Measurements from ENCODE around the gene DAND5. TPM values are rescaled to one million over a fixed set of nuclear protein-coding genes. Genes with fewer than 3 reads are reported as not detected.

Gene DAND5
- total RNA-seq, 2 experiments from 2014 or later = 0.21 to 0.25 TPM

- Mint-ChIP-seq H3K27me3 (peaks cover 7% of the 10 kb centered on the region), H3K4me1 (no peaks in the 10 kb centered on the region), H3K27ac (no peak overlapping the region), H3K9me3 (ENCODE audit: low read depth) (no peaks in the 10 kb centered on the region), H3K4me3 (no peak overlapping the region), H3K36me3 (ENCODE audit: low read depth) (peaks cover 4% of the 10 kb centered on the region)
- intact Hi-C loops (cut with DNase I, micrococcal nuclease) = no loop called here
- DNase-seq = no peak
- POLR2A ChIA-PET = no interaction called here
- CTCF ChIA-PET = interaction anchor here (0.6 to 1.5 kb wide), 5 partner anchors 26 to 249 kb away, joined by 3 to 4 read pairs (median 3); no protein-coding TSS in a partner anchor
- no peak for ATAC-seq
Measured at GRCh38 chr19:13004273-13004672, 34.9 kb downstream of the DAND5 start.

GRCh38 chr19:13005253-13005652 is 35.9 kb downstream of the DAND5 start:
- POLR2A ChIA-PET = no interaction called here
- no peak overlapping the region for H3K27ac Mint-ChIP-seq
- intact Hi-C loops (cut with DNase I, micrococcal nuclease) = no loop called here
- ATAC-seq (no peak), DNase-seq (no peak)
- no peak overlapping the region for H3K4me3 Mint-ChIP-seq
- no peaks in the 10 kb centered on the region for H3K4me1 Mint-ChIP-seq
- no peaks in the 10 kb centered on the region for H3K9me3 Mint-ChIP-seq (ENCODE audit: low read depth)
- CTCF ChIA-PET = interaction anchor here (0.6 to 1.5 kb wide), 4 partner anchors 25 to 393 kb away, joined by 3 to 5 read pairs (median 4); no protein-coding TSS in a partner anchor
- H3K36me3 Mint-ChIP-seq (ENCODE audit: low read depth) = peaks cover 4% of the 10 kb centered on the region
- peaks cover 9% of the 10 kb centered on the region for H3K27me3 Mint-ChIP-seq

GRCh38 chr19:13005861-13006370 is 36.5 kb downstream of the DAND5 start:
- no peak overlapping the region for H3K4me3 Mint-ChIP-seq
- DNase-seq (no peak), ATAC-seq (no peak)
- H3K9me3 Mint-ChIP-seq (ENCODE audit: low read depth) = no peaks in the 10 kb centered on the region
- intact Hi-C loops (cut with DNase I, micrococcal nuclease) = no loop called here
- POLR2A ChIA-PET = no interaction called here
- no peaks in the 10 kb centered on the region for H3K4me1 Mint-ChIP-seq
- peaks cover 4% of the 10 kb centered on the region for H3K36me3 Mint-ChIP-seq (ENCODE audit: low read depth)
- peaks cover 15% of the 10 kb centered on the region for H3K27me3 Mint-ChIP-seq
- no peak overlapping the region for H3K27ac Mint-ChIP-seq
- CTCF ChIA-PET = interaction anchor here (0.6 to 1.2 kb wide), 4 partner anchors 23 to 393 kb away, joined by 3 to 5 read pairs (median 4); no protein-coding TSS in a partner anchor

- intact Hi-C loops (cut with DNase I, micrococcal nuclease) = no loop called here
- no peak overlapping the region for H3K27ac Mint-ChIP-seq
- H3K4me1 Mint-ChIP-seq = peaks cover 3% of the 10 kb centered on the region
- ChIA-PET CTCF (interaction anchor here (0.9 to 1.0 kb wide), 2 partner anchors 23 to 42 kb away, joined by 4 to 5 read pairs; no protein-coding TSS in a partner anchor), POLR2A (no interaction called here)
- H3K9me3 Mint-ChIP-seq (ENCODE audit: low read depth) = no peaks in the 10 kb centered on the region
- H3K27me3 Mint-ChIP-seq = peaks cover 19% of the 10 kb centered on the region
- no peak for ATAC-seq
- peaks cover 4% of the 10 kb centered on the region for H3K36me3 Mint-ChIP-seq (ENCODE audit: low read depth)
- H3K4me3 Mint-ChIP-seq = no peak overlapping the region
- DNase-seq = no peak
Measured at GRCh38 chr19:13006431-13007281, 37.3 kb downstream of the DAND5 start.

- H3K27me3 Mint-ChIP-seq = peaks cover 25% of the 10 kb centered on the region
- intact Hi-C loops (cut with DNase I, micrococcal nuclease) = no loop called here
- H3K4me3 Mint-ChIP-seq = no peak overlapping the region
- H3K4me1 Mint-ChIP-seq = peaks cover 5% of the 10 kb centered on the region
- CTCF ChIA-PET = no interaction called here
- POLR2A ChIA-PET = no interaction called here
- peaks cover 4% of the 10 kb centered on the region for H3K36me3 Mint-ChIP-seq (ENCODE audit: low read depth)
- ATAC-seq = no peak
- no peak for DNase-seq
- H3K27ac Mint-ChIP-seq = no peak overlapping the region
- no peaks in the 10 kb centered on the region for H3K9me3 Mint-ChIP-seq (ENCODE audit: low read depth)
Measured at GRCh38 chr19:13007292-13008045, 38.1 kb downstream of the DAND5 start.

- no peak overlapping the region for H3K27ac Mint-ChIP-seq
- intact Hi-C loops (cut with DNase I, micrococcal nuclease) = no loop called here
- H3K36me3 Mint-ChIP-seq (ENCODE audit: low read depth) = peaks cover 5% of the 10 kb centered on the region
- ATAC-seq = no peak
- DNase-seq = no peak
- H3K4me1 Mint-ChIP-seq = peaks cover 19% of the 10 kb centered on the region
- ChIA-PET CTCF (interaction anchor here (0.6 to 2.4 kb wide), 2 partner anchors 86 to 124 kb away, joined by 3 to 10 read pairs; no protein-coding TSS in a partner anchor), POLR2A (interaction anchor here (0.6 kb wide), 1 partner anchor 179 kb away, joined by 3 read pairs; no protein-coding TSS in a partner anchor)
- H3K4me3 Mint-ChIP-seq = no peak overlapping the region
- no peaks in the 10 kb centered on the region for H3K9me3 Mint-ChIP-seq (ENCODE audit: low read depth)
- peaks cover 37% of the 10 kb centered on the region for H3K27me3 Mint-ChIP-seq
Measured at GRCh38 chr19:13008926-13009787, 39.8 kb downstream of the DAND5 start.

- POLR2A ChIA-PET = no interaction called here
- H3K36me3 Mint-ChIP-seq (ENCODE audit: low read depth) = peaks cover 5% of the 10 kb centered on the region
Measured at GRCh38 chr19:13010038-13010991, 40.9 kb downstream of the DAND5 start.

GRCh38 chr19:13010992-13011652 is 41.7 kb downstream of the DAND5 start:
- H3K27ac Mint-ChIP-seq = no peak overlapping the region
- no peaks in the 10 kb centered on the region for H3K9me3 Mint-ChIP-seq (ENCODE audit: low read depth)
- peaks cover 52% of the 10 kb centered on the region for H3K27me3 Mint-ChIP-seq
- DNase-seq = no peak
- peaks cover 22% of the 10 kb centered on the region for H3K4me1 Mint-ChIP-seq
- intact Hi-C loops (cut with DNase I, micrococcal nuclease) = no loop called here
- peaks cover 5% of the 10 kb centered on the region for H3K36me3 Mint-ChIP-seq (ENCODE audit: low read depth)
- ATAC-seq = no peak
- CTCF ChIA-PET = interaction anchor here (0.5 to 2.4 kb wide), 5 partner anchors 11 to 1066 kb away, joined by 3 to 10 read pairs (median 4); no protein-coding TSS in a partner anchor
- H3K4me3 Mint-ChIP-seq = no peak overlapping the region
- POLR2A ChIA-PET = no interaction called here

More at GRCh38 chr19:13010038-13010991, 40.9 kb downstream of the DAND5 start:
- Mint-ChIP-seq H3K4me1 (peaks cover 22% of the 10 kb centered on the region), H3K4me3 (no peak overlapping the region), H3K27ac (no peak overlapping the region), H3K27me3 (peaks cover 46% of the 10 kb centered on the region), H3K9me3 (ENCODE audit: low read depth) (no peaks in the 10 kb centered on the region)
- DNase-seq (no peak), ATAC-seq (no peak)
- CTCF ChIA-PET = interaction anchor here (1.1 to 2.4 kb wide), 4 partner anchors 12 to 90 kb away, joined by 3 to 10 read pairs (median 4); no protein-coding TSS in a partner anchor
- intact Hi-C loops (cut with DNase I, micrococcal nuclease) = no loop called here

GRCh38 chr19:13011653-13012389 is 42.4 kb downstream of the DAND5 start:
- Mint-ChIP-seq H3K4me3 (no peak overlapping the region), H3K27ac (no peak overlapping the region), H3K4me1 (peaks cover 22% of the 10 kb centered on the region), H3K9me3 (ENCODE audit: low read depth) (no peaks in the 10 kb centered on the region), H3K27me3 (peaks cover 56% of the 10 kb centered on the region), H3K36me3 (ENCODE audit: low read depth) (peaks cover 5% of the 10 kb centered on the region)
- DNase-seq (peak; percentile 63), ATAC-seq (no peak)
- ChIA-PET CTCF (interaction anchor here (0.5 to 2.4 kb wide), 4 partner anchors 22 to 1065 kb away, joined by 3 to 10 read pairs (median 4); no protein-coding TSS in a partner anchor), POLR2A (no interaction called here)
- intact Hi-C loops (cut with DNase I, micrococcal nuclease) = loop anchor here in 1 of 2 experiments (2.0 kb wide), 1 partner anchor 17 kb away; the partner anchor contains the start of gene NFIX

Data from activated CD4-positive, alpha-beta T cell treated with anti-CD3 and anti-CD28 coated beads for 36 hours (primary cell).